C4-2B (cell line): ENCODE results near the gene ZNF70.

Experiments used
- CTCF ChIP-seq: fragments of 450-650 bp; conservative IDR thresholded peaks from 2 replicates; pipeline ENCODE4 v1.5.1; 2017; ENCODE audit warnings: mild to moderate bottlenecking
- ZFX ChIP-seq: fragments of 450-650 bp; IDR thresholded peaks from 2 replicates; pipeline ENCODE4 v1.6.1; 2017

- TF ChIP-seq CTCF, result no peak
- no peak for TF ChIP-seq ZFX
Observed at GRCh38 chr22:23751441-23751996, 607 bp upstream of the ZNF70 start.
